DMS53 (cell line): ENCODE measurements around the gene SERP1.
"Not testable (repeated sequence)": the region's sequence is repeated elsewhere in the genome, so short reads cannot be mapped to it uniquely, and the experiment has no call there.

Source experiments
- DNase-seq: peaks from one replicate; lab custom pipeline; 2025; lab: John Stamatoyannopoulos, UW

The SERP1 gene

GRCh38 chr3:150538324-150539208 is 7.7 kb downstream of the SERP1 start:
- DNase-seq = peak; percentile 55

- DNase-seq = peak; percentile 68
These were observed 11.1 kb downstream of the SERP1 start for GRCh38 chr3:150535204-150535603.

GRCh38 chr3:150531775-150532174 is 14.5 kb downstream of the SERP1 start:
- DNase-seq = no peak

GRCh38 chr3:150528354-150528797 is 17.9 kb downstream of the SERP1 start:
- peak; percentile 20 for DNase-seq

GRCh38 chr3:150527464-150528255 is 18.6 kb downstream of the SERP1 start:
- no peak for DNase-seq

GRCh38 chr3:150523538-150523937 is 22.8 kb downstream of the SERP1 start:
- no peak for DNase-seq

GRCh38 chr3:150521463-150521862 is 24.8 kb downstream of the SERP1 start:
- peak; percentile 44 for DNase-seq

GRCh38 chr3:150520408-150520807 is 25.9 kb downstream of the SERP1 start:
- DNase-seq = peak; percentile 49

- no peak for DNase-seq
These were observed 27.3 kb downstream of the SERP1 start for GRCh38 chr3:150519026-150519425.

- peak; percentile 37 for DNase-seq
These were observed 31.1 kb downstream of the SERP1 start for GRCh38 chr3:150515210-150515609.

- no peak for DNase-seq
These were observed 35.0 kb downstream of the SERP1 start for GRCh38 chr3:150511122-150511821.

GRCh38 chr3:150509780-150510179 is 36.5 kb downstream of the SERP1 start:
- DNase-seq = no peak

GRCh38 chr3:150508401-150508800 is 37.9 kb downstream of the SERP1 start:
- no peak for DNase-seq

GRCh38 chr3:150504483-150504882 is 41.8 kb downstream of the SERP1 start:
- no peak for DNase-seq

- no peak for DNase-seq
These were observed 42.7 kb downstream of the SERP1 start for GRCh38 chr3:150503402-150504099.

GRCh38 chr3:150500960-150501359 is 45.3 kb downstream of the SERP1 start:
- not testable (repeated sequence) for DNase-seq

GRCh38 chr3:150497956-150498355 is 48.3 kb downstream of the SERP1 start:
- DNase-seq = peak; percentile 9

- DNase-seq = peak; percentile 61
These were observed 50.6 kb downstream of the SERP1 start for GRCh38 chr3:150495563-150496168.

GRCh38 chr3:150495149-150495548 is 51.1 kb downstream of the SERP1 start:
- peak; percentile 5 for DNase-seq

- DNase-seq = no peak
These were observed 51.8 kb downstream of the SERP1 start for GRCh38 chr3:150494411-150494977.
